NCI-H2081 (cell line): Measurements from ENCODE around the gene MAP7.
A peak's percentile ranks its signal among the peaks of the same experiment; 100 is the strongest.
"Not testable (repeated sequence)": the region's sequence is repeated elsewhere in the genome, so short reads cannot be mapped to it uniquely, and the experiment has no call there.

Source experiments
- DNase-seq, 2 experiments: peaks; one replicate each; lab custom pipeline; 2025; lab: John Stamatoyannopoulos, UW

MAP7 gene

DNA sequence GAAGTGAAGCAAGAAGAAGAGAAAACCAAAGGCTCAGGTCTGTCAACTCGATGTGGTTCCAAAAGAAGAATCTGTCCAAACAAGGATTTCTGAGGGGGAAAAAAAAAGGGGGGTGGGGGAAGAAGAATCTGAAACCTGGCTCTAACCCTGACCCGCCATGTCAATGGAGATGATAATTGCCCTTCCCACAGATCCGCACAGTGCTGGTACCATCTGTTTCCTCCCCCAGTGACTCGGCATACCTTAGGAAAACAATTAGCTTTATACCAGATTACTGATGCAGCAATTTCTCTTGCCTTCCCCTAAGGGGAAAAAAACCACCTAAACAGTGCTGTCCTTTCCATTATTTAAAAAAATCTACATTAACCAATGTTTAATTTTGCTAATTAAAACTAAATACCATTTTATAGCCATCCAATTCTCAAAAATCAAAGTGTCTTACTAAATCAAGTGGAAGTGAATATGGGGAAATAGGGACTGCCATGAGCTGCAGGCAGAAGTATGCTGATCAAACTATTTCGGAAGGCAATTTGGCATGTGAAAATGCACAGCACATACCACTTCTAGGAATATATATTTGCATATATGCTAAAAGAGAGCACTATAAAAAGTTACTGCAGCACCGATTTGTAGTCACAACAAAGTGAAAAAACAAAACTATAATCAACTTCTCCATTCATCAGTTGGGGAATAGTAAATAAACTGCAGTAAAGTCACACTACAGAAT lies 46.8 kb downstream of the MAP7 start:
- DNase-seq, result peak in 1 of 2 experiments; percentile 1

DNA sequence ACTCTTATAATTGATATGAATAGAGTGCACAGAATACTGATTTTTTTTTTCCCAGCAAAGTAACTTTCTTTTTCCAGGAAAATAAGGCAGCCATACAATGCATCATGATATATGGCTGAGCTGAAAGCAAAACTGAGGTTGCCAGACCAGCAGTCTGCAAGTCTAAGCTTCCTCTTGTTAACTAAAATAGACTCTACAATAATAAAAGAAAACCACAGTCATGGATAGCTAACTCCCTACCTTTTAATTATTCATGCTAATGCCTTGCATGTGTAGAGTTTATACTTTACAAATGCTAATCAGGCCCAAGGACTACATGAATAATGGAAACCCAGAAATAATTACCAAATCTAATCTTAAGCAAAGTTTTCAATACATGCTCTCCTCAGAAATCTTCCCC lies 47.4 kb downstream of the MAP7 start:
- no peak for DNase-seq

DNA sequence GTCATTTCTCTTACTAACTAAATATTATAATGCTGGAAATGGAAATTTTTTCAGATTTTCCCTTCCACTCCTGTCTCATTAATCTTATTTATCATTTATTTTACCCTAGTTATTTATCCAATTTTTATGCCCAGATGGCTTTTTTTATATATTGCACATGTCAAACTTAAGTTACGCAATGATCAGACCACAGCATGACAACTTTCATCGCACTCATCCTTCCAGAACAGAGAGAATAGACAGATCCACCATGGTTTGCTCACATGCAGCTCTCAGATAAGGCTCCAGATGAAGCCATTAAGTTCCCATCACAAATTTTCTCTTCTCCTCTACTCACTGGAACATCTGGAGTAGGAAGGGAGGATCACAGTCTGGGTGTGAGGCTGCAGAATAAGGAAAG lies 48.7 kb downstream of the MAP7 start:
- no peak for DNase-seq

GRCh38 chr6:136501096-136501495 lies 49.1 kb downstream of the MAP7 start:
- DNase-seq, result no peak

DNA sequence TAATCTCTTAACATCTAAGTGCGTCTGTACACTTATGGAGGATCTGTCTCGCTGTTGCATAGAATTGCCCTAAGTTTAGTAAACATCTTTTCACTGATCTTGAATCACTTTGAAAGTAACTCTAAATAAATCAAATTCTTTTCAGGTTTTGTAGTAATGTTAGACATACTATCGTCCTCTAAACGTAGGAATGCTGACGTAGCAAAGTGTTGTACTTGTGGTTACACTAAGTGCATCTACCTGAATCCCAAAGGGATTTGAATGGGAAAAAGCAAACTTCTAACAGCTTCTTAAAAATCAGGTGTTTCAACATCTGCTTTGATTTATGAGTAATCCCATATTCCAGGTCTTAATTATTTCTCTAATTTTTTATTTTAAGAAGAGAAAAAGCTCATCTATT lies 49.8 kb downstream of the MAP7 start:
- no peak for DNase-seq

DNA sequence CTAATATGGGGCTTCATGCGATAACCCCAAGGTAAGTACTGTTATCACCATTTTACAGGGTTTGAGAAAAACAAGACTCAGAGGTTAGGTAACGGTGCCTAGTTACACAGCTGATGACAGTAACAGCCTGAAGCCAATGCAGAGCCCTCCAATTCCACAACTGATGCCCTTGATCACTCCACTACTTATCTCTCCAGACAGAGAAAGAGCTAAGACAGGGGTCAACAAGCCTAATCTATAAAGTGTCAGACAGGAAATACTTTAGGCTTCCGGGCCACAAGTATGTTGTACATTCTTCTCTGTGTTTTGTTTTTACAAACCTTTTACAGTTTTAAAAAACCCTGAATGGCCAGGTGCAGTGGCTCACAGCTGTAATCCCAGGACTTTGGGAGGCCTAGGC lies 50.9 kb downstream of the MAP7 start:
- DNase-seq, result no peak

GRCh38 chr6:136496449-136496848 lies 53.8 kb downstream of the MAP7 start:
- not testable (repeated sequence) for DNase-seq

- DNase-seq, result no peak
Measured at GRCh38 chr6:136494710-136495109, 55.5 kb downstream of the MAP7 start.

DNA sequence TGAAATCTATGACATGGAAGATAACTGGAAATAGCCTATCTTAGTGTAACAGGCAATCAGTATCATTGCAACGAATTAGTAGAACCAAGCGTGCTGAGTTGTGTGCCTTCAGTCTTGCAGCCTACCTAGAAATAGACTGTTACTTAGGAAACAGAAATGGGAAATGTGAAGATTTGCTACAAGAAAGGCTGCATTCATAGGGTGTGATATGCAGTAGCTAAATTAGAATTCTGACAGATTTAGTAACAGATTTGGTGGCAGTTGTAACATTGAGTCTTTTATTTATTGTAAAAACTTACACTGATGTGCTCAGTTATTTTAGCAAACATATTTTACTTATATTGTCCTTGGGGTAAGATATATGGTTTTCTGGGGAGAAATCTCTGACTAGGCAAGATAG lies 56.2 kb downstream of the MAP7 start:
- no peak for DNase-seq

DNA sequence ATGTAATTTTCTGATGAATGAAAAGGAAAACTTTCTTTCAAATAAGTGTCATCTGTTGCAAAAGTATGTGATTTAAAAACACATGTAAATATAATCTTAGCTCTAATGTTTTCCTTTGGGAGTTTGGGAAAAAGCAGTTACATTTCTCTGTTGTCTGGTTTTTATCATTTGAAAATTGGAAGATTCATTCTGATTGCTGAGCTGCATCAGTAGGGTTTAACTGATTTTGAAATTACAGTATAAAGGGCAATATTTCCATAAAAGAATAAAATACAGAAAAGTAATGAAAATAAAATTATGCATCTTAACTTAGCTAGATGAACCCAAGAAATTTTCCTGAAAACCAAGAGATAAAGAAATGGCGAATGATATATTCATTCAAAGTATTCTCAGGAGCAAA lies 57.8 kb downstream of the MAP7 start:
- no peak for DNase-seq

DNA sequence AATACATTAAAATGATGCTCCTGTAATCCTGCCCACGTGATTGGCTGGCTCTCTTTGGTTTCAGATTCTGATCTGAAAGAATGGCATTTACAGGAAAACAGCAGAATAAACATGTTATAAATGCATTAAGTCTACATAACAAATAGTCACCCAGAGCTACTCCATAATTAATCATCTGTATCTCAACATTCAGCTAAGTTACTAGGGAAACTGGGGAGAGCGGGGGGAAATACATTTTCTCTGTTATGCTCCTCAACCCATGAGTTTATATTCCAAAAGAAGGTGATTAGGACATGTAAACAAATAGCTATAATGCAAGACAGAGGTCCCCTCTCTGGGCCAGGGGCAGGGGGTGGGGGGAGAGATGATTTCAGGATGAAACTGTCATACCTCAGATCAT lies 58.5 kb downstream of the MAP7 start:
- no peak for DNase-seq

- DNase-seq, result no peak
Measured at GRCh38 chr6:136491251-136491650, 59.0 kb downstream of the MAP7 start.

GRCh38 chr6:136489689-136490033 lies 60.6 kb downstream of the MAP7 start:
- DNase-seq, result not testable (repeated sequence)

GRCh38 chr6:136487759-136488425 lies 62.3 kb downstream of the MAP7 start:
- no peak for DNase-seq

DNA sequence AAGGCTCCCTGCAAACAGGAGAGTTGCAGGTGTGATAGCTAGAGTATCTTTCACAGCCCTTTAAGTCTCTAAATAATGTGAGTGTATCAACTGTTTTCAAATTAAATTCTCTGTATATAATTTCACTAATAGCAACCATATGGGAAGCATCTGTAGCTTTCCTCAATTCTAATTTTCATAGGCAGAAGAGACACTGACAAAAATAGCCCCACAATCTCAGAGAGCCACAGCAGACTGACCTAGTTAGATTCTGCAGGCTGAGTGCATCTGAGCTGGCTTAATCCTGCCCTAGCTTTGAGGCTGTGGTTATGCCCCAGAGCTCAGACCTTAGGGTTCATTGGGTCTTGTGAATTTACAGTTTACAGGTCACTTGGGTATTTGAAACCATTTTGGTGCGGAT lies 63.9 kb downstream of the MAP7 start:
- DNase-seq, result no peak

GRCh38 chr6:136483906-136484305 lies 66.3 kb downstream of the MAP7 start:
- DNase-seq, result no peak

- not testable (repeated sequence) for DNase-seq
Measured at GRCh38 chr6:136483005-136483404, 67.2 kb downstream of the MAP7 start.

- DNase-seq, result no peak
Measured at GRCh38 chr6:136477548-136477947, 72.7 kb downstream of the MAP7 start.

- DNase-seq, result no peak
Measured at GRCh38 chr6:136475686-136476085, 74.5 kb downstream of the MAP7 start.

DNA sequence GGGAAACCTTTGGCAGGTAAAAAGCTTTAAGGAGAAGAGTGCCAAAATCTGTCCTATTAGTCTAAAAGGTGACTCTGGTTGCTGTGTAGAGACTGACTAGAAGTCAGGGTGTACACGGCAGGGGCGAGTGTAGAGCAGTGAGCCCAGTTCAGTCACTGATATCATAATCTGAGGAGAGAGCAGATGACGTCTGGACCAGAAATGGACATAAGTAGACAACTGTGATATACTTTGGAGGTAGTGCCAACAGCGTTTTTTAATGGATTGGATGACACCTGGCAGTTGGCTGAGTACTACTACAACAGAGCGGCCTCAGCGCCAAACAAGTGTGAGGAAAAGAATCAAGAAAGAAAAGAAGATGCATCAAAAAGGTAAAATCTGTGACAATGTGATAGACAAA lies 76.0 kb downstream of the MAP7 start:
- DNase-seq, result no peak

GRCh38 chr6:136471922-136472321 lies 78.3 kb downstream of the MAP7 start:
- DNase-seq, result no peak

DNA sequence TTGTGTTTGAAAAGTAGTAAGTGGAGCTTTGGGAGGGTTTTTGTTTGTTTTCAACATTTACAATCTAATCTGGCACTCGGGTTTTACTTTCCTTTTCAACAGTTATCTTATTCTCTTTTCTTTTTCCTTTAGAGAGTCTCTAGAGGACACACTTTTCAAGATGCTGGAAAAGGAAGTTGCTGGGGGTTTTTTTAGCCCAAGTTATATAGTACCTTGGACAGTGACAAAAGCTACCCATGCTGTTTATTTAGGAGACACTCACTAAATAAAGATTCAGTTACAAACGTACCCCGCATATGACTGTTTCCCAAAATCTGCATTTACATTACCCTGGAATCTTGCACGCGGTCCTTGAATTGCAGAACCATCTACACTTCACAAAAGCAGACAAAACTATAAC lies 78.8 kb downstream of the MAP7 start:
- no peak for DNase-seq

DNA sequence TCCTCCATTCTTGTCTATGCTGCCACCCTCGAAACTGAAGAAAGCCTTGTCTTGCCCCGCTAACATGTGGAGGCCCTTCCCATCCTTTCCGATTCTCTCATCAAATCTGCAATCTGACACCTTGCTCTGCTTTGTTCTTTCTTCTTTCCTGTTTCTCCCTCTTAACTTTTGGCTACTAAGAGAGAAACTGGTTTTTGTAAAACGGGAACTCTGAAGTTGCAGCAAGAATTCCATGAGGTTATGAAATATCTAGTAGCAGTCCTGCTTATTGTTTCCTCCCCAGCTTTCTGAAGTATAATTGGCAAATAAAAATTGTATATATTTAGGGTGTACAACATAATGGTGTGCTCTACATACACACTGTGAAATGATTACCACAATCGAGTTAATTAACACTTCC lies 80.2 kb downstream of the MAP7 start:
- no peak for DNase-seq

DNA sequence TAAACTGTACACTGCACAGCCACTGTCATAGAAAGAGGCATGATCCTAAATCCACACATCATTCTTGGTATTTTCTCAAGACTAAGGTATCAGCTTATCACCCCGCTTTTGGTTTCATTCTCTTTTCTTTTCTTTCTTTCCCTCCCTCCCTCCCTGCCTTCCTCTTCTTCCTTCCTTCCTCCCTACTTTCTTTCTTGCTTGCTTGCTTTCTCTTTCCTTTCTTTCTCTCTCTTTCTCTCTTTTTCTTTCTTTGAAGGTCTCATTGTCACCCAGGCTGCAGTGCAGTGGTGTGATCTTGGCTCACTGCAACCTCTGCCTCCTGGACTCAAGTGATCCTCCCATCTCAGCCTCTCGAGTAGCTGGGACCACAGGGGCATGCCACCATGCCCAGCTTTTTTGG lies 81.1 kb downstream of the MAP7 start:
- DNase-seq, result no peak
